Epithelial cell of esophagus (primary cell): ENCODE results near the gene C6orf89.
"Not testable (repeated sequence)": the region's sequence is repeated elsewhere in the genome, so short reads cannot be mapped to it uniquely, and the experiment has no call there.

Experiments
- DNase-seq: peaks from one replicate; pipeline ENCODE4 v3.0.0; 2010; ENCODE audit warnings: low read depth
- H3K4me3 ChIP-seq: 2 replicates; pipeline ENCODE4 v1.5.1; 2011; ENCODE audit warnings: mild to moderate bottlenecking, low read length, control low read depth
- TF ChIP-seq, protein P1 (sequence below): IDR thresholded peaks from 2 replicates; pipeline ENCODE4 v1.5.1; 2011; ENCODE audit warnings: low read depth, mild to moderate bottlenecking, low read length, control low read depth, inconsistent platforms; ENCODE audit not compliant: insufficient read depth; ENCODE audit errors: missing control alignments

Gene C6orf89

GRCh38 chr6:36933102-36933501, 47.4 kb downstream of the C6orf89 start:
- no peak overlapping the region for H3K4me3 ChIP-seq
- TF ChIP-seq, protein P1, sequence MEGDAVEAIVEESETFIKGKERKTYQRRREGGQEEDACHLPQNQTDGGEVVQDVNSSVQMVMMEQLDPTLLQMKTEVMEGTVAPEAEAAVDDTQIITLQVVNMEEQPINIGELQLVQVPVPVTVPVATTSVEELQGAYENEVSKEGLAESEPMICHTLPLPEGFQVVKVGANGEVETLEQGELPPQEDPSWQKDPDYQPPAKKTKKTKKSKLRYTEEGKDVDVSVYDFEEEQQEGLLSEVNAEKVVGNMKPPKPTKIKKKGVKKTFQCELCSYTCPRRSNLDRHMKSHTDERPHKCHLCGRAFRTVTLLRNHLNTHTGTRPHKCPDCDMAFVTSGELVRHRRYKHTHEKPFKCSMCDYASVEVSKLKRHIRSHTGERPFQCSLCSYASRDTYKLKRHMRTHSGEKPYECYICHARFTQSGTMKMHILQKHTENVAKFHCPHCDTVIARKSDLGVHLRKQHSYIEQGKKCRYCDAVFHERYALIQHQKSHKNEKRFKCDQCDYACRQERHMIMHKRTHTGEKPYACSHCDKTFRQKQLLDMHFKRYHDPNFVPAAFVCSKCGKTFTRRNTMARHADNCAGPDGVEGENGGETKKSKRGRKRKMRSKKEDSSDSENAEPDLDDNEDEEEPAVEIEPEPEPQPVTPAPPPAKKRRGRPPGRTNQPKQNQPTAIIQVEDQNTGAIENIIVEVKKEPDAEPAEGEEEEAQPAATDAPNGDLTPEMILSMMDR, result no peak
- peak; percentile 60 for DNase-seq

- no peak overlapping the region for H3K4me3 ChIP-seq
- TF ChIP-seq, protein P1, result no peak
- no peak for DNase-seq
Observed at GRCh38 chr6:36933519-36933918, 47.8 kb downstream of the C6orf89 start.

DNA sequence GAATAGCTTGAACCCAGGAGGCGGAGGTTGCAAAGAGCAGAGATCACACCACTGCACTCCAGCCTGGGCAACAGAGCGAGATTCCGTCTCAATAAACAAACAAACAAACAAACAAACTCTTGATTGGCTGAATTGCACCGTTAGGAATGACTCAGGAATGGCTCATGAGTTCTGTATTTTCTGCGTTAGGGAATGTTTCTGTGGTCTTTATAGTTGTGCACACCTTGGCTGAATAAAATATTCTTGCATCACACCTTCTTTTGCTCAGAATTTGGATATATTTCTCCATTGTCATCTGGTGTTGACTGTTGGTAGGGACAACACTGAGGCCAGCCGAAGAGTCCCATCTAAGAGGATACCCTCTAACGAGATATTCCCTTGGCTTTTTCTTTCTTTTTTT, 49.1 kb downstream of the C6orf89 start:
- DNase-seq, result peak; percentile 66
- TF ChIP-seq, protein P1, result no peak

DNA sequence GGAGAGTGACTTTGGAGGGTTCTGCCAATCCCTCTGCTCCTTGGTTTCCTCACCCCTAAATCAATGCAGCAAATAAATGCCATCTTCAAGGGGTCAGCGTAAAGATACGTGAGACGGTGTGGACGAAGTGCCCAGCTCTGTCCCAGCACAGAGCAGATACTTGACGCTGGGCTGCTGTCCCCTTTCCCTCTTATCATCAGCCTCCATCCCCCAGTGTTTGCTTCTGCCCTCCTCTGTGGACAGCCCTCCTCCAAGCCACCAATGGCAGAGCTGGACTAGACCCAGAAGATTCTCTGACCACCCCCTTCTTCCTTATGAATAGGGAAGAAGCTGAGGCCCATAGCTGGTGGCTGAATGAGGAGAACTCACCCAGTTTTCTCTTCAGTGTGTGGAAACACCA, 51.1 kb downstream of the C6orf89 start:
- no peak overlapping the region for H3K4me3 ChIP-seq
- TF ChIP-seq, protein P1, result no peak
- no peak for DNase-seq

More for the DNA sequence above, 49.1 kb downstream of the C6orf89 start:
- no peak overlapping the region for H3K4me3 ChIP-seq

DNA sequence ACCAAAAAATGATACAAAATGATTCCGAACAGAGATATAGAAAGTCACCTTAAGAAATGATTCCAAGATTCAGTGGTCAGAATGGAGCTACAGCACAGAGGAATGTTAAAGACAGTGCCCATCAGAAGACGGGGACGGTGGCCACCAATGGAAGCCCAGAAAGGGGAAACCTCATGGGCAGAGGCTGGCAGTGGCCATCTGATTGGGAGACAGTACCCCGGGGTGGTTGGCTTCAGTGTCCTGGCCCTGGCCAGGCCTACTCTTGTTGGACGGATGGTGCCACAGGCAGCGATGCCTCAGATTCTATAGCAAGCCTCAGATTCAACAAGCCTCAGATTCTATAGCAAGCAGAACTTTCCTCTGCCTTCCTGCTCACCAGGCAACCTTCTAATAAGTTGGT, 52.1 kb downstream of the C6orf89 start:
- no peak for DNase-seq
- TF ChIP-seq, protein P1, result no peak
- H3K4me3 ChIP-seq, result no peak overlapping the region

DNA sequence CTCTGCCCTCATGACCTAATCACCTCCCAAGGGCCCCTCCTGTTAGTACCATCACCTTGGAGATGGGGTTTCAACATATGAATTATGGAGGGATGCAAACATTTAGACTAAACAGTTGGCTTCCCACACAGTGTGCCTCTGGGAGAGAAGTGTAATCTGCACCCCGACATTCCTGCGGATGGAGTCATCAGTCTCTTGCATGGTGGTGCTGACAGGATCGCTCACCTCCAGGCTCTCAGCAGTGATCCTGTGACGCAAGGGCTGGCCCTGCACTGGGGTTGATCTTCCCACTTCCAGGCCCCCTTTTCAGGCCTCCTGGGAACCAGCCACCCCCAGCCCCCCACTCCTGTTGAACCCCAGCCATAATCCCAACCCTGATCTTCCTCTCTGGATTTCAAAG, 52.8 kb downstream of the C6orf89 start:
- no peak overlapping the region for H3K4me3 ChIP-seq
- TF ChIP-seq, protein P1, result no peak
- DNase-seq, result peak; percentile 86

DNA sequence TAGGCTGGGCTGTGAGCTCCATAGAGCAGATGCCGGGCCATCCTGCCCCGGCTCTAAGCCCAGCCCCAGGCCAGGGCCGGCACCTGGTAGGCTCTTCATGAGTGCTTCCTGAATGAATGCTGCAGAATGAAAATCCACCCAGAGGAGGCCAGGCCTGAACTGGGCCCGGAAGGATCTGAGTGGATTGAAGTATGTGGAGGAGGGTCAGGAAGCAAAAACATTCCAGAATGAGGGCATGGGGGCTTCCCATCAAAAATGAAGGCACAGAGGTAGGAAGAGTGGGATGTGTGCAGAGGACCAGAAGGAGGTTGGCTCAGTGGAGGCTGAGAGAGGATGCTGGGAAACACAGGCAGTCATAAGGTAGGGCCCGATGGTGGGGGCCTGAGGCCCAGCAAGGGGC, 53.3 kb downstream of the C6orf89 start:
- not testable (repeated sequence) for DNase-seq, H3K4me3 ChIP-seq

DNA sequence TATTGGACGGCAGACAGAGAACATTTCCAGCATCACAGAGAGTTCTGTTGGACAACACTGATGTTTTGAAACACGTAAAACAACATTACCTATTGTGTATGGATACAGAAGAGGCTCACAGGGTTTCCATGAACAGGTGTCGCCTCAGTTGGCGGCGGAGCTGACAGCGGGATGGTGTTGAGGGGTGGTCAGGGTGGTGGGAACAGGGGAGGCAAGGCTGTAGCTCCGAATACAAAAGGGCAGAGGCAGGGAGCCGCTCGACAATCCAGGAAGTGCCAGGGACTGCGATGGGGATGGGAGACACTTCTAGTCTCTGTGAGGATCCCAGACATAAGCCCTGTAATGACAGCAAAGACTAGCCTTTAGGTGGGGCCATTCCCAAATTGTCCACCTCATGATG, 54.3 kb downstream of the C6orf89 start:
- no peak overlapping the region for H3K4me3 ChIP-seq
- DNase-seq, result no peak
- TF ChIP-seq, protein P1, result no peak

DNA sequence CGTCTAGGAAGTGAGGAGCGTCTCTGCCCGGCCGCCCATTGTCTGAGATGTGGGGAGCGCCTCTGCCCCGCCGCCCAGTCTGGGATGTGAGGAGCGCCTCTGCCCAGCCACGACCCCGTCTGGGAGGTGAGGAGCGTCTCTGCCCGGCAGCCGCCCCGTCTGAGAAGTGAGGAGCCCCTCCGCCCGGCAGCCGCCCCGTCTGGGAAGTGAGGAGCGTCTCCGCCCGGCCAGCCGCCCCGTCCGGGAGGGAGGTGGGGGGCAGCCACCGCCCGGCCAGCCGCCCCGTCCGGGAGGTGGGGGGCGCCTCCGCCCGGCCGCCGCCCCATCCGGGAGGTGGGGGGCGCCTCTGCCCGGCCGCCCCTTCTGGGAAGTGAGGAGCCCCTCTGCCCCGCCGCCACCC, 55.8 kb downstream of the C6orf89 start:
- not testable (repeated sequence) for DNase-seq, H3K4me3 ChIP-seq

DNA sequence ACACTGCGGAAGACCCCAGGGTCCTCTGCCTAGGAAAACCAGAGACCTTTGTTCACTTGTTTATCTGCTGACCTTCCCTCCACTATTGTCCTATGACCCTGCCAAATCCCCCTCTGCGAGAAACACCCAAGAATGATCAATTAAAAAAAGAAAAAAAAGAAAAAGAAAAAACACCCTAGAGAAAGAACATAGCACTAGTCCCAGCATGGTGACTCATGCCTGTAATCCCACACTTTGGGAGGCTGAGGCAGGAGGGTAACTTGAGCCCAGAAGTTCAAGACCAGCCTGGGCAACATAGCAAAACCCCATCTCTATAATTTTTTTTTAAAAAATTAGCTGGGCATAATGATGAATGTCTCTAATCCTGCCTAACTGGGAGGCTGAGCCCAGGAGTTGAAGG, 56.6 kb downstream of the C6orf89 start:
- DNase-seq, H3K4me3 ChIP-seq: not testable (repeated sequence)
